Spleen (tissue), 7 donors: ENCODE results near the gene MSANTD2.

ENCODE experiments used
- POLR2A ChIP-seq, 3 donors: fragments of 450-650 bp; IDR thresholded peaks; one replicate each; pipeline ENCODE4 v1.5.1; 2017; ENCODE audit warnings: antibody characterized with exemption in 3 of 3, mild to moderate bottlenecking in 1 of 3
- TF ChIP-seq, protein P1 (sequence below), 11 experiments: fragments of 200-600 bp in 7 of 11; fragments of 450-650 bp in 4 of 11; sonication (generic) in 4 of 11; IDR thresholded peaks in 8 of 11; conservative IDR thresholded peaks in 3 of 11; 1 replicate in 7 of 11; 2 replicates in 4 of 11; pipeline versions ENCODE4 v1.4.0 to v1.8.0; 2016 to 2021; ENCODE audit warnings: antibody characterized with exemption in 11 of 11, inconsistent platforms in 4 of 11, mild to moderate bottlenecking in 1 of 11
- donor health status: DM: no; HTN: no; CAD: no; lungs with moderate emphysema.
- donor health status: DM: no; HTN: no; CAD: no.
- donor health status: DM: no; HTN: no; CAD: no.

GRCh38 chr11:124844664-124845079 is 44.5 kb upstream of the MSANTD2 start:
- TF ChIP-seq, protein P1, sequence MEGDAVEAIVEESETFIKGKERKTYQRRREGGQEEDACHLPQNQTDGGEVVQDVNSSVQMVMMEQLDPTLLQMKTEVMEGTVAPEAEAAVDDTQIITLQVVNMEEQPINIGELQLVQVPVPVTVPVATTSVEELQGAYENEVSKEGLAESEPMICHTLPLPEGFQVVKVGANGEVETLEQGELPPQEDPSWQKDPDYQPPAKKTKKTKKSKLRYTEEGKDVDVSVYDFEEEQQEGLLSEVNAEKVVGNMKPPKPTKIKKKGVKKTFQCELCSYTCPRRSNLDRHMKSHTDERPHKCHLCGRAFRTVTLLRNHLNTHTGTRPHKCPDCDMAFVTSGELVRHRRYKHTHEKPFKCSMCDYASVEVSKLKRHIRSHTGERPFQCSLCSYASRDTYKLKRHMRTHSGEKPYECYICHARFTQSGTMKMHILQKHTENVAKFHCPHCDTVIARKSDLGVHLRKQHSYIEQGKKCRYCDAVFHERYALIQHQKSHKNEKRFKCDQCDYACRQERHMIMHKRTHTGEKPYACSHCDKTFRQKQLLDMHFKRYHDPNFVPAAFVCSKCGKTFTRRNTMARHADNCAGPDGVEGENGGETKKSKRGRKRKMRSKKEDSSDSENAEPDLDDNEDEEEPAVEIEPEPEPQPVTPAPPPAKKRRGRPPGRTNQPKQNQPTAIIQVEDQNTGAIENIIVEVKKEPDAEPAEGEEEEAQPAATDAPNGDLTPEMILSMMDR (IDR thresholded peaks at IDR 0.05 in 8 of 11, conservative IDR thresholded peaks at IDR 0.05 in 3 of 11) = no peak
- TF ChIP-seq POLR2A (IDR thresholded peaks at IDR 0.05) = no peak
